Measurements from ENCODE around the gene SFTPA1. TPM values are rescaled to one million over a fixed set of nuclear protein-coding genes. Genes with fewer than 3 reads are reported as not detected.
"Not testable (repeated sequence)": the region's sequence is repeated elsewhere in the genome, so short reads cannot be mapped to it uniquely, and the experiment has no call there.

Gene SFTPA1
- total and polyA plus RNA-seq, 8 donors = 0.28 to 9.6 (median 1.2) TPM; not detected in 2

DNA sequence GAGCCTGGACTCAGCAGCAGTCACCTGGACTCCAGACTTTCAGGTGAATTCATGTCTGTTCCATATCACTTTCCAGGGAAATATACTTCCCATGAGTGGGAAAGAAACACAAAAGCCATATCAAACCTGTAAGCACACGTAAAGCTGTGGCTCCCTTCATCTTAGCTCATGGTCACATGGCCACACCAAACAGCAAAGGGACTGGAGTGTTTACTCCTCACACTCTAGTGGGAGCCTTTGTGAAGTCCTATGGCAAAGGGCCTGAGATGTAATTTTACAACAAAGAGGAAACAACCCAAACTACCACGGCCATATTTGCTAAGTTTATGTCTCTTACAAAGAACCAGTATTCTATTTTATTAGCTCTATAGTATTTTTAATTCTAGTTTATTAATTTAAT, 16.3 kb downstream of the SFTPA1 start:
- DNase-seq = no peak
- 62 to 75% methylated on average over 2 of the region's 2 CpGs for WGBS, 2 donors
- H3K27me3 ChIP-seq = no peaks in the 10 kb centered on the region
- FAIRE-seq = no peak
- TF ChIP-seq, protein P1, sequence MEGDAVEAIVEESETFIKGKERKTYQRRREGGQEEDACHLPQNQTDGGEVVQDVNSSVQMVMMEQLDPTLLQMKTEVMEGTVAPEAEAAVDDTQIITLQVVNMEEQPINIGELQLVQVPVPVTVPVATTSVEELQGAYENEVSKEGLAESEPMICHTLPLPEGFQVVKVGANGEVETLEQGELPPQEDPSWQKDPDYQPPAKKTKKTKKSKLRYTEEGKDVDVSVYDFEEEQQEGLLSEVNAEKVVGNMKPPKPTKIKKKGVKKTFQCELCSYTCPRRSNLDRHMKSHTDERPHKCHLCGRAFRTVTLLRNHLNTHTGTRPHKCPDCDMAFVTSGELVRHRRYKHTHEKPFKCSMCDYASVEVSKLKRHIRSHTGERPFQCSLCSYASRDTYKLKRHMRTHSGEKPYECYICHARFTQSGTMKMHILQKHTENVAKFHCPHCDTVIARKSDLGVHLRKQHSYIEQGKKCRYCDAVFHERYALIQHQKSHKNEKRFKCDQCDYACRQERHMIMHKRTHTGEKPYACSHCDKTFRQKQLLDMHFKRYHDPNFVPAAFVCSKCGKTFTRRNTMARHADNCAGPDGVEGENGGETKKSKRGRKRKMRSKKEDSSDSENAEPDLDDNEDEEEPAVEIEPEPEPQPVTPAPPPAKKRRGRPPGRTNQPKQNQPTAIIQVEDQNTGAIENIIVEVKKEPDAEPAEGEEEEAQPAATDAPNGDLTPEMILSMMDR (IDR thresholded peaks at IDR 0.05) = no peak
- no peaks in the 10 kb centered on the region for H3K9me3 ChIP-seq
- H3K36me3 ChIP-seq = no peaks in the 10 kb centered on the region
- intact Hi-C loops (cut with DNase I) = no loop called here
- no peaks in the 10 kb centered on the region for H3K4me1 ChIP-seq
- no peak overlapping the region for H3K27ac ChIP-seq
- H3K4me3 ChIP-seq = no peak overlapping the region
- no peak for ATAC-seq

GRCh38 chr10:79628083-79628482, 17.3 kb downstream of the SFTPA1 start:
- DNase-seq = no peak
- no peaks in the 10 kb centered on the region for H3K9me3 ChIP-seq
- FAIRE-seq = no peak
- no peak overlapping the region for H3K4me3 ChIP-seq
- H3K27ac ChIP-seq = no peak overlapping the region
- H3K4me1 ChIP-seq = no peaks in the 10 kb centered on the region
- WGBS, 2 donors = 80 to 89% methylated on average over 4 of the region's 4 CpGs
- intact Hi-C loops (cut with DNase I) = no loop called here
- no peak for ATAC-seq
- no peaks in the 10 kb centered on the region for H3K27me3 ChIP-seq
- no peaks in the 10 kb centered on the region for H3K36me3 ChIP-seq
- TF ChIP-seq, protein P1 (IDR thresholded peaks at IDR 0.05) = no peak

- H3K4me3 ChIP-seq = no peak overlapping the region
- intact Hi-C loops (cut with DNase I) = no loop called here
- H3K27me3 ChIP-seq = no peaks in the 10 kb centered on the region
- H3K9me3 ChIP-seq = no peaks in the 10 kb centered on the region
- DNase-seq = no peak
- TF ChIP-seq, protein P1 (IDR thresholded peaks at IDR 0.05) = no peak
- H3K27ac ChIP-seq = no peak overlapping the region
- ATAC-seq = peak in 2 of 4 donors; percentile 39
- no peaks in the 10 kb centered on the region for H3K4me1 ChIP-seq
- H3K36me3 ChIP-seq = no peaks in the 10 kb centered on the region
- WGBS, 2 donors = 80 to 81% methylated on average over 9 of the region's 9 CpGs
- FAIRE-seq = no peak
These were observed 18.5 kb downstream of the SFTPA1 start for GRCh38 chr10:79628988-79629954.

- no peak for ATAC-seq
- no peaks in the 10 kb centered on the region for H3K4me1 ChIP-seq
- intact Hi-C loops (cut with DNase I) = no loop called here
- H3K9me3 ChIP-seq = no peaks in the 10 kb centered on the region
- FAIRE-seq = no peak
- 81 to 90% methylated on average over 5 of the region's 5 CpGs for WGBS, 2 donors
- H3K36me3 ChIP-seq = no peaks in the 10 kb centered on the region
- no peak for DNase-seq
- TF ChIP-seq, protein P1 (IDR thresholded peaks at IDR 0.05) = no peak
- no peak overlapping the region for H3K4me3 ChIP-seq
- H3K27ac ChIP-seq = no peak overlapping the region
- no peaks in the 10 kb centered on the region for H3K27me3 ChIP-seq
These were observed 19.2 kb downstream of the SFTPA1 start for GRCh38 chr10:79629955-79630327.

DNA sequence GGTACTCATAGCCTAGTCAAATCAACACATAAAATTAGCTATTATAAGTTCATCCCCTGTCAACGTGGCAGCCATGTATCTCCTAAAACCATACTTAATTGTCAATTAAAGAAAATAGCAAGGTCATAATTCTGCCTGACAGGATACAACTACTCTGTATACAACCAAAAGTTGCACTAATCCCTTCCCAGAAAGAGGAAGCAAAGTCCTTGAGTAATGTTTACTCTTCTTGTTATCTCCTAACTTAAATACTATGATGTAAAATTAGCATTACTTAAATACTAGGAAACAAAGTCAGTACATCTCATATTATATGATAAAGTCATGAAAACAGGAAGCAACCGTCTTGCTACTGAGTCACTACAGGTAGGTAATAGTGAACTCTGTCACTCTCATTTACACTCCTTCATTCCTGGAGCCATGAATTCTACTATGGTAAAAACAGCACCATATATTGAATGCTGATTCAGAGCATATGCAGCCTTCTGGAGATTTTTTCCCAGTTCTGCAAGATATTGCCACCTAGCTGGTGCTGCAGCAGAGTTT, 26.0 kb downstream of the SFTPA1 start:
- 43 to 47% methylated on average over 2 of the region's 2 CpGs for WGBS, 2 donors

More for the DNA sequence above, 26.0 kb downstream of the SFTPA1 start:
- intact Hi-C loops (cut with DNase I); DNase-seq; H3K27ac ChIP-seq; H3K36me3 ChIP-seq; H3K9me3 ChIP-seq; ATAC-seq; H3K4me1 ChIP-seq; H3K4me3 ChIP-seq; H3K27me3 ChIP-seq: not testable (repeated sequence)
- FAIRE-seq = peak; percentile 23

Data from pancreas (tissue), 10 donors.